WERI-Rb-1 (cell line): ENCODE measurements around the gene TSKU.

Experiments used
- DNase-seq: peaks from one replicate; pipeline ENCODE4 v3.0.0-alpha.2; 2020
- H3K27ac ChIP-seq: fragments of 250-450 bp; sonication (Bioruptor Pico); 2 replicates; pipeline ENCODE4 v1.5.1; 2020; ENCODE audit warnings: mild to moderate bottlenecking, moderate library complexity
- H3K27me3 ChIP-seq: fragments of 250-450 bp; sonication (Bioruptor Pico); 2 replicates; pipeline ENCODE4 v1.5.1; 2021; ENCODE audit warnings: mild to moderate bottlenecking, low read depth, moderate library complexity; ENCODE audit not compliant: insufficient read depth, severe bottlenecking
- H3K36me3 ChIP-seq: fragments of 250-450 bp; sonication (Bioruptor Pico); 2 replicates; pipeline ENCODE4 v1.5.1; 2020; ENCODE audit warnings: mild to moderate bottlenecking, moderate library complexity
- H3K4me3 ChIP-seq: 2 replicates; pipeline ENCODE4 v1.5.1; 2011; ENCODE audit warnings: low read depth, mild to moderate bottlenecking, control low read depth, low read length
- H3K9me3 ChIP-seq: fragments of 250-450 bp; sonication (Bioruptor Pico); 2 replicates; pipeline ENCODE4 v1.5.1; 2021; ENCODE audit warnings: mild to moderate bottlenecking, moderate library complexity; ENCODE audit not compliant: severe bottlenecking
- CTCF ChIP-seq: IDR thresholded peaks from 2 replicates; pipeline ENCODE4 v1.5.1; 2011; ENCODE audit warnings: low read depth, mild to moderate bottlenecking, control low read depth, inconsistent platforms, low read length

The TSKU gene

DNA sequence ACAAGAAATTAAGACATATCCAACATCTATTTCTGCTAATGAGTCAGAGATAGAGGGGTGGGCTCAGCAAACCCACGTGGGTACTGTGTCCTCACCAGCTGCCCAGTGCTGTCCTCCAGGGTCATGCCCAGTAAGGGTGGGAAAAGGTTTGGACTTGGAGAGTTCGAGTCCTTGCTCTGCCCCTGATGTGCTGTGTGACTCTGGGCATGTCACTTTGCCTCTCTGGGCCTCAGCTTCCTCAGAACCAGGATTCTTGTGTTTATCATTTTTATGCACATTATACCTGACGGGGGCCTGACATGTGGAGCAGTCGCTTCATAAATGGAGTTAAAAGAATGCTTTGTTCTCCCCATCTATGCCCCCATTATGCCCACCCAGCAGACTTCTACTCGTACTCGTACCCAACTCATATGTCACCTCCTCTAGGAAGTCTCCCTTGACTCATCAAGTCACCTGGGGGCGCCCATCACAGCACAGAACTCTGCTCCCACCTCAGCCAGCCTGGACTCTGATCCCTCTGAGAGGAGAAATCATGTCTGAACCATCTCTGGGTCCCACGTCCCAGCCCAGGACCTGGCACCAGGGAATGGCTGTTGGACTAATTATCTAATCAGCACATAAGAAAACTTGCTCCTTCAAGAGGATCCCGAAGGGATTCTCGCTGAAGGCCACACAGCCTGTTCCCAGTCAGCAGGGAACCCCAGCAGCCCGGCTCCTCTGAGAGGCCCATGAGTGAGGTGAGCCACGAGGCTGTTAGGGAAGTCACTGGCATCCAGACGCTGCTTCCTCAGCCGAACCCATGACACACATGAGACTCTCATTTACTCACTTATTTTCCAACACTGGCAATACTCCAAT, 38.7 kb upstream of the TSKU start:
- H3K27ac ChIP-seq: no peak overlapping the region
- no peak overlapping the region for H3K4me3 ChIP-seq
- no peaks in the 10 kb centered on the region for H3K9me3 ChIP-seq
- H3K27me3 ChIP-seq: no peaks in the 10 kb centered on the region
- DNase-seq: no peak
- H3K36me3 ChIP-seq: no peaks in the 10 kb centered on the region
- TF ChIP-seq CTCF: no peak

GRCh38 chr11:76745044-76745376, 38.1 kb upstream of the TSKU start:
- no peak for DNase-seq
- no peak for TF ChIP-seq CTCF
- no peaks in the 10 kb centered on the region for H3K9me3 ChIP-seq
- H3K36me3 ChIP-seq: no peaks in the 10 kb centered on the region
- H3K4me3 ChIP-seq: no peak overlapping the region
- no peak overlapping the region for H3K27ac ChIP-seq
- H3K27me3 ChIP-seq: no peaks in the 10 kb centered on the region

DNA sequence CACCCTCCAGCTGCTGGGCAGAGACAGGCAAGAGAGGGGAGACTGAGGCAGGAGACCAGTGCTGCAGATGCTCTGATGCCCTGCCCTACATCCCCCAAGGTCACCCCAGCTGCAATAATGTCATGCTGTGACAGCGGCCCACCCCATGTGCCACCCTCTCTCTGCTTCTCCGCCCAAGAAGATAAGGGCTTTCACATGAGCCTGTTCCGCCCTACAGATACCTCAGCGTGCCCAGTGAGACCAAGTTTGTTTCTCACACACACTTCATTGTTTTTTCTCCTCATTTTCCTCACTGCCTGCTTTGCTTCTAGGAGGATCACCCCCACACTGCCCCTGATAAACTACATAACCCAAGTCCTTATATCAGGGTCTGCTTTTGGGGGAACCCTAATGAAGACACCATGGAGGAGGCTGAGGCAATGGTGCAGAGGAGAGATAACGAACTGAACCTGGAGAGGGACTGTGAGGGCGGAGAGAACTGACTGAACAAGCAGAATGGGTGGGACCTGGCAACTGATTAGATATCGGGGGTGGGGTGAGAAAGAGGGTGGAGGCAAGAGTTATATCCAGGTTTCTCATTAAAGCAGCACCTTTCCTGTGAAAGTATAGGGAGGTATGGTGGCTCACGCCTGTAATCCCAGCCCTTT, 37.5 kb upstream of the TSKU start:
- no peak overlapping the region for H3K4me3 ChIP-seq
- H3K27me3 ChIP-seq: no peaks in the 10 kb centered on the region
- no peak for TF ChIP-seq CTCF
- no peaks in the 10 kb centered on the region for H3K36me3 ChIP-seq
- no peak for DNase-seq
- no peaks in the 10 kb centered on the region for H3K9me3 ChIP-seq
- H3K27ac ChIP-seq: no peak overlapping the region

DNA sequence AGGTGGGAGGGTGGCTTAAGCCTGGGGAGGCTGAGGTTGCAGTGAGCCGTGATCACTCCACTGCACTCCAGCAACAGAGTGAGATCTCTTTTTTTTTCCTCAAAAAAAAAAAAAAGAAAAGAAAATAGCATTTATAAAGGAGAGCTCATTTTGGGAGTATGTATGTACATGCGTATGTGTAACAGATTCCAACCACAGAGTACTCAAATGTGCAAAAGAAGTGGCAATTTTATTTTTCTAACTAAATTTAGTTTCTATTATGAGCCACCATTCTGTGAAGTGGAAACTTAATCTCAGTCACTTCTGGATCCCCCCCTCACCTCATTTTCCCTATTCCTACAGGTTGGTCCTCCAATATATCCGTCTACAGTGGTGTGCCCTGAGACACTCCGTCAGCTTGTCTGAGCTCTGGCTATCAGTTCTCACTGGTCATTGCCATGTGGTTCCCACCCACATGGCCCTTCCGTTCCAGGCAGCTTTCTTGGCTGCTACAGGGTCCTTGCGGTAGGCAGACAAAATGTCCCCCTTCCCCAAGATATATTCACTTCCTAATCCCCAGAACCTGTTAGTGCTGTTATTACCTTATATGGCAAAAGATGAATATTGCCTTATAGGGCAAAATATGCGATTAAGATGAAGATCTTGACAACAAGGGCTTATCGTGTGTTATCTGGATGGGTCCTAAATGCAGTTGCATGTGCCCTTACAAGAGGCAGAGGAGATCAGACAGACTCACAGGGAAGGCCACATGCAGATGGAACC, 35.8 kb upstream of the TSKU start:
- Histone ChIP-seq H3K27me3 (no peaks in the 10 kb centered on the region), H3K27ac (no peak overlapping the region), H3K9me3 (no peaks in the 10 kb centered on the region), H3K4me3 (no peak overlapping the region), H3K36me3 (no peaks in the 10 kb centered on the region)
- DNase-seq: no peak
- no peak for TF ChIP-seq CTCF

DNA sequence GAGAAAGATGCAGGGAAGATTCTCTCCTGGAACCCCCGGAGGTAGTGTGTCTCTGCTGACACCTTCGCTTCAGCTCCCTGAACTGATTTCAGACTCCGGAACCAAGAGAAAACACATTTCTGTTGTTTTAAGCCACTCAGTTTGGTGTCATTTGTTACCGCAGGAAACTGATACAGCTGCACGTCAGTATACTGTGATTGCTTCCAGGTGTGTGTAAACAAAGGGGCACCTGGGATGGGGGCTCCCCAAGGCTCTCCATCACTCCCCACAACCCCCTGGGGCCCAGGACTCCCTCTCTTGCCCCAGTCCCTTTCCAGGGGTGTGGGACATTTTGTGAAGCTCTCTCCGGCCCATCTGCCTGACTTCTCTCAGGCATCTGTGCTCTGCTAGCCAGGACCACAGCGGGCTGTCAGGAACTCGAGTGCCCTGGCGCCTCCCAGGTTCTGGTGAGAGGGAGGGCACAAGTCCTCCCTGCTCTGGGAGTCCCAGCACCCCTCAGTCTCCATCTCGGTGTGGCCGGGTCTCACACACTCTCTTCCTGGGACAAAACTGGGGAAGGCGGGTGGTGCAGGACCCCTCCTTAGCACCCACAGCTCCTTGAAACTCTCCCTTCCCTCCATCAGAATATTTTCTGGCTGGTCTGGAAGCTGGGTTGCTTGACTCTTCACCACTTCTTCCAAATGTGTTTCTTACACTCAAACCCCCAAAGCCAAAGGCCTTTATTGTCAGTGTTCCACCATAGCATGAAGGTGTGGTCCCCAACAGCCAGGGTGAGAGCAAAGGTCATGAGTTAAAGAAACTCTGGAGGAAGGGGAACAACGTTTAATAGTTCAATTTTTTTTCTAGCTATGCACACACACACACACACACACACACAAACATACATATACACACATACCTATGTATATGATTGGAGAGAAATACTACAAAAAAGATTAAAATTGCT, 35.0 kb upstream of the TSKU start:
- H3K27me3 ChIP-seq: no peaks in the 10 kb centered on the region
- H3K4me3 ChIP-seq: no peak overlapping the region
- no peaks in the 10 kb centered on the region for H3K36me3 ChIP-seq
- H3K27ac ChIP-seq: no peak overlapping the region
- TF ChIP-seq CTCF: no peak
- no peaks in the 10 kb centered on the region for H3K9me3 ChIP-seq
- no peak for DNase-seq
